Activated CD8-positive, alpha-beta memory T cell treated with anti-CD3 and anti-CD28 coated beads, Interleukin-2, amount 50 U/mL, for 24 hours (primary cell): ENCODE measurements around the gene ZKSCAN5.

ENCODE experiments used
- DNase-seq: peaks from one replicate; pipeline ENCODE4 v3.0.0-alpha.2; 2020; ENCODE audit errors: extremely low read depth

The ZKSCAN5 gene

DNA sequence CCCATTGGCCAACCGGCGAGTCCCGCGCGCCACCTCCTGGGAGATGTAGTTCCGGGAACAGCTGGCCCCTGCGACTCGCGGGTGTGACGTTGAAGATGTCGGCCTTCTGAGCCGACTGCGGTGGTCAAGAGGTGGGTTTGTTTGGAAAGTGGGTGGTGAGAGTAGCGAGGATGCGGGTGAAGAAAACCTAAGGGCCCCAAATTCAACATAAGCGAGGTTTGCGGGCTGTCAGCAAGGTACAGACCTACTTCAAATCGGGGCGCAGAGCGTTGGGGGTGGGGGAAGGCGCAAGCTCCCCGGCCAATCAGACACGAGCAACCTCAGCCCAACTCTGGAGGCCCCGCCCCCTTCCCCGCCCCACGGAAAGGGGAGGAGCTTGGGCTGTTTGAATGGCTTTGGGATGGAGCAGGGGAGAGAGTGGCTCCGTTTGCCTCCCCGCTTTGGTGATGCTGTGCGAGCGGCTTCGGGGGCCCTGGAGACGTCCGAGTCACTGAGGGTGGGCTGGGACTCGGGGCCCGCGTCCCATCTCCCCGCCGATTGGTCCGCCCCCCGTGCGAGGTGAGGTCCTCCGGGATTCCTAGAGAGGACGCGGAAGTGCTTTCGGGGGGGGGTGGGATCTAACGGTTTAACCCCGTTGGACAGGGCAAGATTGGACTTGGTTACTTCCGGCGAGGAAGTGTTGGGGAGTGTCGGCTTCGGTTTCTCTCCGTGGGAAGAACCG lies at the start of gene ZKSCAN5:
ZKSCAN5 (plus strand) TSS at position 60 of the 721 bp plus-strand sequence. CDS start 1,383 bp downstream, outside the sequence.
- DNase-seq = peak; percentile 90

DNA sequence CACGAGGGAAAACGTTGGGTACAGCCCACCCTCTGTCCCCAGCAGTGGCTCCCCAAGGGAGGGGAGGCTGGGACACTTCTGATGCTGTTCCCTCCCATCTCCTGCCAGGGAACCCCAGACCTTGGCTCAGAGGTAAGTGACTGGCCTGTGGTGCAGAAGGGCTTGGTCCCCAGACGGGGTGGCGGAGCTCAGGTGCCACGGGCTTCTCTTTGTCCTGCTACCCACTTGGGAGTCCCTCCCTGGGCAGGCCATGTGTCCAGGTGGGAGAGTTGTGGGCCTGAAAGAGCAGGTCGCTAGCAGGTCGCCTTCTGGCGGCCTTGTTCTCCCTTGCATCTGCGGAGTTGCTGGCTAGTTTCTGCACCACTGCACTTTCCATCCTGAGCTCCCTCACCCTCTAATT lies 48.6 kb upstream of the ZKSCAN5 start:
- DNase-seq = no peak

DNA sequence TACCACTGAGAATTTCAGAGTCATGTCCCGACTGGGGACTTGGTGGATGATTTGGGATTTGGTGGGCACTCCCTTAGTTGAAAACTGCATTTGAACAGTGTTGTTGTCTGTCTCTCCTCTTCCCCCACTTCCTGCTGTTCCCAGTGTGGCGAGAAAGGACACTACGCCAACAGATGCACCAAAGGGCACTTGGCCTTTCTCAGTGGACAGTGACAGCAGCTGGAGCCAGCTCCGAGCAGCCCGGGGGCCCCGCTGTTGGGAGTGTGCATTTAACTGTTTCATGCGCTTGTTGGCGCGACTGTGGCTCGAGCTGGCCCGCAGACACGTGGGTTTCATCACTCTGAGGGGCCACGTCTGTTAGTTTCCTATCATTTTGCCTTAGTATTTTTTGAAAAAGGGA lies 48.2 kb upstream of the ZKSCAN5 start:
- DNase-seq = no peak

DNA sequence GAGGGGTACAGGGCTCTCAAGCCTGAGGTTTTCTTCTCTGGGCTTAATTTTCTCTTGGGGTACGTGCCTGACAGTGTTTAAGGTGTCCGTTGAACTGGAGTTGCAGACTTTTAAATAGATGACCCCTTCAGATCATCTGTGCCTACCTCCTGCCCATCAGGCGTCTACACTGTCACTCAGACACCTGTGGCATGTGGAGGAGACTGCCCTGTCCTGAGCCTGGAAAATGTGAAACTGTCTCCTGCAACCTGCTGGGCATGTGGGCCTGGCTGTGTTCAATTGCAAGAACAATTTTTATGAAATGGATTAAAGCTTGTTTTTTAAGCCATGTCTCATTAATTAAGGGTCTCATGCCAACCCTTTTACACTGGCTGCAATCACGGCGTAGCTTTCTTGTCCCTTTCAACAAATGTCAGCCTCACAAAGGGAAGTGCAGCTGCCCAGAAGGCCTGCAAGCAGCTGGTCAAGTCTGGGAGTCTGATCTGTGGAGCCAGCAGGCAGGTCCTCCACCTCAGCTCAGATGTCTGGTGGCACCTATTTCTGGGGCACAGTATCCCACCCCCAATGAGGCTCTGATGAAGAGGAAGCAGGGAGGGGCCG lies 47.3 kb upstream of the ZKSCAN5 start:
- no peak for DNase-seq

DNA sequence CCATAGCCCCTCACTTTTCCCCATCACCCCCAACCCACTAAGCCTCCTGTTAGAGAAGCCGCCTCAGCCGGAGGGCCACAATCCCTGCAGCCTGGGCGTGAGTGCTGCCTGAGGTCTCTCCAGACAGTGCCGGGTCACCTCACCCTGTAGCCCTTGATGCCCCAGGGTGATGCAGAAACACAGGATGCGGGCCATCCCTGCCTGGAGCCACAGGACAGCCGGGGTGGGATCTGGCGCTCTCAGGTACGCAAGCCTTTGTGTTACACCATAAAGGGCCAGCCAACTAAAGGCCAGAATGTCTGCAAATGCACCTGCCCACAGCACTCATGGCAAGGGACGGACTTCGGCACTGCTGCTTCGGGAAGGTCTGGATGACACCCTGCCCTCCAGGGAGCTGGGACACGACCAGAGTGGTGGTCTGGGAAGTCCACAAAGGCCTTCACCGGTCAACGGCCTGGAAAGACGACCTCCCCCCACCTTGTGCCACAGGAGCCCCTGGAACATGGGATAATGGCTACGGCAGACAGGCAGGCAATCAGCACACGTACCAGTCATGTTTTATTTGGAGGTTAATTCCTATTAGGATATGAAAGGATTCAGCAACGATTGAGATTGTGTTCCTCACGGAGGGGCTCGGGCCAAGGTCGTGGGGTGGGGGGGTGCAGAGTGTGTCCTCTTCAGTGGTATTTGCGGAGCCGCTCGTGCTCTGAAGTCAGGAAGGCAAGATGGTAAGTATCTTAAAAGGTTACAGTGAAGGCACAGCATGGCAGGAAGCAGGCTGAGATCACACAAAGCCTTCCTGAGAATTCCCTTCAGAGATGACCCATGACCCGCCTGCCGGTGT lies 46.6 kb upstream of the ZKSCAN5 start:
- no peak for DNase-seq

DNA sequence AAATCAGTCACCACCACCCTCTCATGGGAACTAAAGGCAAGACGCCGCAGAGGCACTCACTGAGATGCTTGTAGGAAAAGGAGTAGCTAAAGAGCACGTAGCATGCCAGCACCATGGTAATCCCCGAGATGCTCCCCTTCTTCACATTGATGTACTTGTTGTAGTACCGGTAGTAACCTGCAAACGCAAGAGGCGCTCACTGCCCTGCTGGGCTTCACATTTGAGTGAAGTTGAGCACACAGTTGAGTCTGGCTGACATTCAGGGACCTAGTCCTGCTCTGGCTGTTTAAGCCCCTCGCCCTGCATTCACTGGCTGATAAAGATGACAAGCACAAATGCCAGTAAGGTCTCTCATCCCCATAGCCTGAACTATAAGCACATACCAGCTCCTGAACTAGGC lies 45.4 kb upstream of the ZKSCAN5 start:
- DNase-seq = no peak

DNA sequence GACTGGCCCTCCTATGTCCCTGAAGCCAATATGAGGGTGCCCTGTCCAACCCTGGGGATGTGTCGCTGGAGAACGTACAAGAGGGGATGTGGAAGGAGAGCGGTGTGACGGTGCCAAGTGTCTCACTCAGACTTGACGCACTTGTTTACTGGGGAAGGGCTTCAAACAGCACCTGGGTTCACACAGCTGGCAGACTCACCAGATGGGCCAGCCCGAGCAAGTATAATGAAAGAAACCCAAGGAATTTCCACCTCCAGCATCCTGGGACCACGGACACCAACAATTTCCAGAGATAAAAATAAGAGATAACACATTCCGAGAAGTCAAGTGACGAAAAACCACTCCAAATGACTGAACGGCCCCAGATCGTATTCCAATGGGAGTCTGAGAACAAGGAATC lies 43.8 kb upstream of the ZKSCAN5 start:
- no peak for DNase-seq

DNA sequence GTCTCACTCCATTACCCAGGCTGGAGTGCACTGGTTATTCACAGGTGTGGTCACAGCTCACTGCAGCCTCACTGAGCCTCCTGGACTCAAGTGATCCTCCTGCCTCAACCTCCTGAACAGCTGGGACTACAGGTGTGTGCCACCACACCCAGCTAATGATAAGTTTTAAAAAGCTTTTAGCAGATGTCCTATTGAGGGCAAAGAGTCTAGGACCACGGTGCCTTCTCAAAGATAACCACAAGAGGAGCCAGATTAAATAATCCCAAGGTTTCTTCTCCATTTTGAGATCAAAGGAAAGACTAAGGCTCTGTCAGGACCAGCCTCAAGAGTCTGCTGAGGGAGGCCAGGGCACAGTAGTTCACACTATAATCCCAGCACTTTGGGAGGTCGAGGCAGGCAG lies 43.2 kb upstream of the ZKSCAN5 start:
- DNase-seq = no peak

DNA sequence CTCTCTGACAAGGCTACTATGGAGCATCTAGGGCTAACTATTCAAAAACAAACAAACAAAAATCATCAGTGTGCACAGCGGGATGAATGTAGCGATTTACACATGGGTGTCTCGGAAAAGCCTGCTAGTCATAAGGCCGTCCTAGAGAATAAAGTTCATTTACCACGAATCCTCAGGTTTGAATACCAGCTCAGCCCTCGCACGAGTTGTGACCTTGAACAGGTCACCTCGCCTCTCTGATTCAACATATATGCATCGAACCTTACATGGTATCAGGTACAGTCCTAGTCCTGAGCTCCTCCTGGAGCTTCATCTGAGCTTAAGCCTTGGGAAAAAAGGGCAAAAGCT lies 39.1 kb upstream of the ZKSCAN5 start:
- no peak for DNase-seq

DNA sequence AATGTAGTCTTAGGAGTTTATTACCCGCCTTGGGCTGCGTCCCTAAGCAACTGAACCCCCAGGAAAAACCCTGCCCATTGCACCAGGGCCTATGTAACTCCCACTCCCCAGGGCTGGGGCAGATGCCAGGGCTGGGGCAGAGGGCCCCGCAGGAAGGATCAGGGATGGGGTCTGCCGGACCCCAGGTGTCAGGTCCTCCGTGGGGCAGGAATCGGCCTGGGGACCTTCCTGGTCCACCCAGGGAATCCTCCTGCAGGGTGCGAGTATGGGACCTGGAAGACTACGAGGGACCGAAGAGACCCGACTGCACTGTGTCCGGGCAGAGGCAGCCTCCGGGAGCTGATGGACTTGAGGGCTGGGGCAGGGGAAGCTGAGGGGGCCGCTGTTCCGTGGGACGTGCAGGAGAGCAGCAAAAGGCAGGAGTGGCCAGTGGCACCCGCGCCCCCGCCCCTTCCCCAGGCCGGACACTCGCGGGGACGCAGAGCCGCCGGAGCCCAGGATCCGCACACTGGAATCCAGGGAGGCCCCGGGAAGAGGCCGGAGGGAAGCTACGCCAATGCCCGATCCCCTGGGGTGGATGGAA lies 36.0 kb upstream of the ZKSCAN5 start:
- no peak for DNase-seq

DNA sequence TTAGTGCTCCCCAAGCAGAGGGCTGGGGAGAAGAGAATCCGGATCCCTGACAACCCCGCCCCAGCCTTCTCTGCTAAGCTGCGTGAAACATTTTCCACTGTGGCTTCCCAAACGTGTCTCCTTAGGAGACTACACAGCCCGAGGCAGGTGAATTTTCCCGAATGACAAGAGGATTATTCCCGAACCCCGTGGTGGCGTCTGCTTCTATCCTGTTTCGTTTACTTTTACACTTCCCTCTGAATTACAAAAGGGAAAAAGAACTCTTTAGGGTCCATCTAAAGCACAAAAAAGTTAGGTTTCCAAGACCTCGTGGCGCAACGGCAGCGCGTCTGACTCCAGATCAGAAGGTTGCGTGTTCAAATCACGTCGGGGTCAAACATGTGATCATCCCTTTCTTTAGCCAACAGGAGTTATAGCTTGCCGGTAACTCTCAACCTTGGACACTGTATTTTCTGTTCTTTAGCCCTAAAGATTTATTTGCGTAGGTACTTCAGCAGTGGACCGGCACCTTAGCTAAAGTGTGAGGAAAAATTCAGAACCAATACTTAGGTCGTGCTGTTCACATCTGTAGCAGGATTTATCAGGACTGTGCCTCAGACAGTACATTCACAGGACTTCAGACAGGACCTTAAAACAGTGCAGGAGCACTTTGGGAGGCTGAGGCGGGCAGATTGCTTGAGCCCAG lies 34.9 kb upstream of the ZKSCAN5 start:
- DNase-seq = no peak

DNA sequence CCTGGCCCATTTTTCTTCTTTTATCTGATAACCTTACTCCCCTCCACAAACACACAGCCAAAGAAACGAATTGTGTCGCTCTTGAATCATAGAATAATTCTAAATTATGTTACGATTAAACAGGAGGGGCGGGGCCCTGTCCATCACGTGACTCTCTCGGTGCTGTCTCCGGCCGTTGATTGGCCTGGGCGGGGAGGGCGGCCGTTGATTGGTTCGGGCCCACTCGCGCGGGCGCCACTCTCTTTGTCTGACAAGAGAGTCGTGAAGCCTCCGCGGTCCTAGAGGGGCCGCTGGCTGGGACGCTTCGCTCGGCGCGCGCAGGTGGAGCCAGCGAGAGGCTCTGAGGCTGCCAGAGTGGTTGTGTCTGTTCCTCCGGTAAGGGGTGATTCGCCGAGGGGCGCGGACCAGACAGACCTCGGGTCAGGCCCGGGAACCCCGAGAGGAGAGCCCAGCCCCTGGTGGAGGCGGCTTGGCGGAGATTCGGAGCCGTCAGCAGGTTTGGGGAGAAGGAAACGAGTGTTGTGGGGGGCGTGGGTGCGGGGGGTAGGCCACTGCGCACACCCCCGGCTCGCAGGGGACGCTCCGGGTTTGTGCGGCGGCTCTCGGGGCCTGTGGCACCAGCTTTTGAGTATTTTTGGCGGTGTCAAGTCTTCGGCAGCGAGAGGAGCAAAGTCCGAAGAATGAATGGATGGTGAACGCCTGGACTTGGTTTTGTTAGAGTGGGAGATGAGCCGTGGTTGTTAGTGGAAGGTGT lies 31.7 kb upstream of the ZKSCAN5 start, which contains the start of gene ZNF789:
ZNF789 (plus strand) TSS at position 330 of the 754 bp plus-strand sequence. CDS start 3,567 bp downstream, outside the sequence.
- peak; percentile 95 for DNase-seq

DNA sequence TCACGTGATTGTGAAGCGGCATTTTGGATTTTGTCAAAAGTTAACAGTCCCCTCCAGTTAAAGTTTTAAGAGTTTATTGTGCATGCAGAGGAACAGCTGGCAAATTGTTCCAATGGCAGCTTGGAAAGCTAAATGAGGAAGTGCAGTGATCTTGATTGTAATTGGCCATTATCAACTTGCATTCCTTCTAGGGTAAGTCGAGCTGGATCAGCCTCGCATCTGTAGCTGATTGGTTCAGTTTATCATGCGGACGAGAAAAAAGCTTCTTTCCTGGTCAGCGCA lies 31.2 kb upstream of the ZKSCAN5 start:
- no peak for DNase-seq

DNA sequence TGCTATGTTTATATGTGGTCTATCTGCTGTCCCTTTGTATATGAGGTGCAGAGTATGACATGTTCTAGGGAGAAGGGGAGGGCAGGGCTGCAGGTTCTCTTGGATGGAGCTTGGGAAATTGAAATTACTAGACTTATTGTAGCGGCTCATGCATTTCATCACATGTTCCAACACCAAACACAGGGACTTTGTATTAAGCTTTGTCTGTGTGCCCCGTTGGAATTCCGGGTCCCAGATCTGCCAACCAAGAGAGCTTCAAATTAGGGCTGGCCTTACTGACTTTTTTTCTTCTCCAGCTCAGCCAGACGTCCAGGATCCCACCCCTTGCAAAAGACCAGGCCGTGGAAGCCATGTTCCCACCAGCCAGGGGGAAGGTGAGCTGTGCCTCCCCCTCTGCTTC lies 28.4 kb upstream of the ZKSCAN5 start:
- no peak for DNase-seq

DNA sequence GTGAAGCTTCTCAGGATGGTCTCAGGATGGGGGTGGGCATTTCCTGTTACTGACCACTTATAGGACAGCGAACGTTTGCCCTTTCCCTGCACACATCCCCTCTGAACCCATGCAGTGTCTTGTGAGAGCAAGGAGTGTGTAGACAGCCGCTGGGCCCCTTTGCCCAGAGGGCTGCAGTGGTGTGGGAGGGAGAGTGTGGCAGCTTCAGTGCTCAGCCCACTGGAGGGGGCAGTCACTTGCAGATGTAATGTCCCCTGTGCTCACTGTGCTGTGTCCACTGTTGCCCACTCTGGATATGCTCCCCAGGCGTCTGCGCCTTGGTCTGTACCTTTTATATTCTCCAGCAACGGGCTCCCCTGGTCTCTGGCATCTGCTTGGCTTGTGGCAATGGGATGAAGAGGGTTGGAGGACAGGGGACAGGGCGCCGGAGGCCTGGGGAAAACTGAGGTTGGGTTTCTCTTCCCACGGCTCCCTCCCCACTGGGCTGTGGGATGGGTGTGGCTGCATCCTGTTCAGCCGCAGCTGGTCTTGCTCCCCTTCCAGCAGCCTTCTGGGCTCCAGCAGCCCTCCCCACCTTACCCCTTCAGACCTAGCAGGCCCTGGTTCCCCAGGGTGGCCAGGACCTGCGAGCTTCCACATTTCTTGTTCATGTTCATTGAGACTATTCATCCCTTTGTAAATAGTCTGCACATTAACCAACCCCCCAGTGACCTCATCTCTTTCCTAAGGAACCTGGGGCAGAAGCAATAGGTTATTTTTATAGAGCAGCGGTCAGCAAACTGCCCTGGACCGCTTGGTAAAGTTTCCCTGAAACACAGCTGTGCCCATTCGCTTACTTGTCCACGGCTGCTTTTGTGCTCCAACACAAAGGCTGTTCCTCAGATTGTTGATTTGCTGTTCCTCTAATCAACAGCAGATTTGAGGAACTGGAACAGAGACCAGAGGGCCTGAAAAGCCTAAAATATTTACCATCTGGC lies 25.7 kb upstream of the ZKSCAN5 start:
- DNase-seq = no peak

DNA sequence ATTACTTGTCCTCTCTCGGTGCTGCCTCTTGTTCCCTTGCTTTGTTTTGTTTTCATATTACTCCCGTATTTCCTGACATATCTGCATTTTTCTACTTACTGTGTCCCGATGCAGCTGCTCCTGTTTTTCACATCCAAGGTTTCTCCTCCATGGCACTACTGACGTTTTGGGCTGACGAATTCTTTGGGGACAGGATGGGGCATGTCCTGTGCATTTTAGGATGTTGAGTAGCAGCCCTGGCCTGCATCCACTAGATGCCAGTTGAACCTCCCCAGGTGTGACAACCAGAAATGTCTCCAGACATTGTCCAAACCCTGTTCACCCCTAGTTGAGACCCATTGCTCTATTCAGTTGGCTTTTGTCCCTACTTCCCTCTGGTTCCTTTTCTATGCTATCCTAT lies 19.4 kb upstream of the ZKSCAN5 start:
- DNase-seq = no peak

DNA sequence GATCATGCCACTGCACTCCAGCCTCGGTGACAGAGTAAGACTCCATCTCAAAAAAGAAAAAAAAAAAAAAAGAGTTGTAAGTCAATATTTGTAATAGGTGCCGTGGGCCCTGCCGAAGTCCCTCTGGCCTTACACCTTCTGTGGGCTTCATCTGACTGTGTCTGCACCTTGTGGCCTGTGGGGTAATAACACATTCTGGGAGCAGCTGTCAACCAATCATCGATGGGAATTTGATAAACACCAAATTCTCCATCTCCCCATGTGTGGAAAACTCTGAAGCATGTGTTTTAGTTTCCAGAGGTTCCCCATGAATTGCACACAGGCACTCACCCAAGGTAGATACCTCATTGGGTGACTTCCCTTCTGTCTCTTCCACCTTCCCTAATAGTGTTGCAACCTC lies 15.2 kb upstream of the ZKSCAN5 start:
- DNase-seq = no peak

DNA sequence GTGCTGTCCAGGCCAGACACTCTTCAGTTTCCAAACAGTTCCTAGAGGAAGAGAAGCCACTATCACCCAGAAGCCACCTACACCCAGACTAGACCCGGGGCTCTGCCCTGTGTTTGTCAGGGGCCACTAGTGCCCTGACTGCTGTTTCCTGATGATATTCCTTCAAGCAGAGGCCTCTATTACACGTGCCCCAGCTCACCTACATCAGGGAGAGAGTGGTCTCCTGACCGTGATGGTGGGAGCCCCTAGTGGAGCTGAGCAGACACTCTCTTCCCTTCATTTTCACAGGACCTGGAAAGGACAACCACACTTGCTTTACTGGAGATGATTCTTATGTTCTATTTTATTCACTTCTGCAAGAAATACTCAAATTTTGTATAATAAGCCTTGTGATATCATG lies 13.6 kb upstream of the ZKSCAN5 start:
- DNase-seq = no peak

DNA sequence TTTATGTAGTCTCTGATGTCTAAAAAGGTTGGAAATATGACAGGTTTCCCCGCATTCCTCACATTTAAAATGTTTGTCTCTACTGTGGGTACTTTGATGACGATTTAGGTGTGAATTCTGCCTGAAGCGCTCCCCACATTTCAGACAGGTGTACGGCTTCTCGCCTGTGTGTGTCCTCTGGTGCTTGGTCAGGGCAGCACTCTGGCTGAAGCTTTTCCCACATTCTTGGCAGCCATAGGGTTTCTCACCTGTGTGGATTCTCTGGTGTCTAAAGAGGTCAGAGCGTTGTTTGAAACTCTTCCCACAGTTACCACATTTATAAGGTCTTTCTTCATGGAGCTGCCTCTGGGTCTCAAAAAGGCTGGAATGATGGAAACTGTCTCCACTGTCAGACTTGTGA lies 10.6 kb upstream of the ZKSCAN5 start:
- no peak for DNase-seq
